HG02623 (cell line): ENCODE results near the gene CC2D1B.

Source experiments
- ATAC-seq: cut with Tn5 transposase; IDR thresholded peaks from one replicate; pipeline ENCODE4 v1.9.1; 2021; ENCODE audit warnings: moderate library complexity; ENCODE audit not compliant: unreplicated experiment

CC2D1B gene

GRCh38 chr1:52359676-52360594 is 6.1 kb downstream of the CC2D1B start:
- ATAC-seq: no peak

- no peak for ATAC-seq
Observed at GRCh38 chr1:52358851-52359497, 7.0 kb downstream of the CC2D1B start.

- no peak for ATAC-seq
Observed at GRCh38 chr1:52357397-52357796, 8.6 kb downstream of the CC2D1B start.

GRCh38 chr1:52356818-52357355 is 9.1 kb downstream of the CC2D1B start:
- ATAC-seq: no peak

- ATAC-seq: no peak
Observed at GRCh38 chr1:52355847-52356505, 10.0 kb downstream of the CC2D1B start.

GRCh38 chr1:52355436-52355835 is 10.6 kb downstream of the CC2D1B start:
- ATAC-seq: no peak

- ATAC-seq: no peak
Observed at GRCh38 chr1:52352690-52353089, 13.3 kb downstream of the CC2D1B start.

- ATAC-seq: no peak
Observed at GRCh38 chr1:52348704-52349300, 17.2 kb downstream of the CC2D1B start.

- ATAC-seq: no peak
Observed at GRCh38 chr1:52346653-52347052, 19.4 kb downstream of the CC2D1B start.

- ATAC-seq: no peak
Observed at GRCh38 chr1:52345252-52345651, 20.8 kb downstream of the CC2D1B start.

- no peak for ATAC-seq
Observed at GRCh38 chr1:52343979-52344378, 22.0 kb downstream of the CC2D1B start.

- ATAC-seq: no peak
Observed at GRCh38 chr1:52341655-52342260, 24.2 kb downstream of the CC2D1B start.

- no peak for ATAC-seq
Observed at GRCh38 chr1:52337439-52337838, 28.6 kb downstream of the CC2D1B start.

- no peak for ATAC-seq
Observed at GRCh38 chr1:52334906-52335528, 31.0 kb downstream of the CC2D1B start.

- no peak for ATAC-seq
Observed at GRCh38 chr1:52332411-52332810, 33.6 kb downstream of the CC2D1B start.

GRCh38 chr1:52328615-52329014 is 37.4 kb downstream of the CC2D1B start:
- ATAC-seq: no peak

- ATAC-seq: no peak
Observed at GRCh38 chr1:52325786-52326185, 40.2 kb downstream of the CC2D1B start.

- no peak for ATAC-seq
Observed at GRCh38 chr1:52323731-52324130, 42.3 kb downstream of the CC2D1B start.

- ATAC-seq: no peak
Observed at GRCh38 chr1:52321061-52321460, 44.9 kb downstream of the CC2D1B start.
